Caki2 (cell line): ENCODE data around the gene FHIT. TPM values are rescaled to one million over a fixed set of nuclear protein-coding genes. Genes with fewer than 3 reads are reported as not detected.

Source experiments
- DNase-seq: peaks from one replicate; pipeline ENCODE4 v3.0.0-alpha.2; 2015; ENCODE audit warnings: low read depth
- in situ Hi-C: cut with HindIII; loops from 2 replicates; pipeline ENCODE4 v1.10.0; 2016; ENCODE audit warnings: low sequenced_read_pairs, low pct_unique_long_range_greater_than_20kb, mixed read lengths
- total RNA-seq: library from RNA; depleted of rRNA; stranded (reverse); fragments of >200 nt; shearing (Covaris generic); gene quantifications from 2 replicates; pipeline ENCODE4 v1.2.3, GENCODE V29; 2014; ENCODE audit warnings: low replicate concordance

FHIT gene
- total RNA-seq, 1 experiment from 2014 or later: 4.8 TPM

DNA sequence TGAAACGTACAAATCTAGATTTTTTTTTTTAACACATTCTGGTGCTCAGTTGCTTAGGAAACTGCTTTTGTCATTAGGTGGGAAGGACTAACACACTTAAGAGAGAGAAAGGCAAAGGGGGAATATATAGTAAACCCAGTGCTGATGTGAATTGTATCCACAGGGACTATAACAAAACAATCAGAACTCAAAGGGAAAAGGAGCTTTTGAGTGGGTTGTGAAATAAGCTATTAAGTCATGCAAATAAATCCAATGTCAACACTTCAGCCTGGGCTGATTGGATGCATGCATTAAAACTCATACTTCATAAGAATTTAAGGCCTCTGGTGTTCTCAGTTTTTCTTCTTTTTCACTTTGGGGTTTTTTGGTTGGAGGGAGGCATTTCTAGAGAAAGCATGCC lies 628.9 kb downstream of the FHIT start:
- no peak for DNase-seq
- in situ Hi-C loops: no loop called here

DNA sequence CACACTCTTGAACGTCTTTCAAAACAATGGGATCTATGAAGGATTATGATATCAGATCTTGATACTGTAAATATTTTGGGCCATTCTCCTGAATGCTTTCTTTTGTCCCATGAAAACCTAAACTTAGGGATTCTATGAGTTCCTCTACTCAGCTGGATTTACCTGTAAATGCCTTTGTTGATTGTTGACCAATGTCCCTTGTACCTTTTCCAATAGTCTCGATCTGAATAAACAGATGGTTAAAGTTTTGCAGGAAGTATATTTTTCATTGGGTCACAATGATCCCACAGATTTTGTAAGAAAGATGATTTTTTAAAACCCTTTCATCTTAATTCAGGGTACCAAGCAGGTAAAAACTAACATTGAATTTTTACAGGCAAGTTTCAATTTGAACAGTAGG lies 634.1 kb downstream of the FHIT start:
- in situ Hi-C loops: no loop called here
- no peak for DNase-seq

DNA sequence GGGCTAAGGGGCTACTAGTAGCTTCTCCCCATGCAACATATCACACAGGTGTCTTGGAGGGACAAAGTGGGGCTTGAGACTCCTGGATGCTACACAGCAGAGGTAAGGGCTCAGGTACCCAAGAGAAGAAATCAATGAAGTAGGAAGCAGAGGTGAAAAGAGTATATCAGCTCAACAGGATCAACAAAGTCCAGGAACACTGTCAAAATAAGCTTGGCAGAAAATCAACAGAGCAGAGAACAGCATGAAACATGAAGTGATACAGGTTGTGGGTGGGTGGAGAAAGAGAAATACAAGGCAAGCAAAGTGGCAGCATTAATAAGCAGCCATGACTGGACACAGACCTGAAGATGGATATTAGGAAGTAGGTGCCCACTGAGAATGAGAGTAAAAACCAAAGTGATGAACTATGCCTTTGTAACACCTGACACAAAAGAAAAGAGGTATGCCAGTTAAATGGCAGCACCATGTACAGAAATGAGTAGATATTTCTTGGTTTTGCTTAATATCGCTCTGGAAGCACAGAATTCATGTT lies 637.4 kb downstream of the FHIT start:
- DNase-seq: no peak
- in situ Hi-C loops: no loop called here

DNA sequence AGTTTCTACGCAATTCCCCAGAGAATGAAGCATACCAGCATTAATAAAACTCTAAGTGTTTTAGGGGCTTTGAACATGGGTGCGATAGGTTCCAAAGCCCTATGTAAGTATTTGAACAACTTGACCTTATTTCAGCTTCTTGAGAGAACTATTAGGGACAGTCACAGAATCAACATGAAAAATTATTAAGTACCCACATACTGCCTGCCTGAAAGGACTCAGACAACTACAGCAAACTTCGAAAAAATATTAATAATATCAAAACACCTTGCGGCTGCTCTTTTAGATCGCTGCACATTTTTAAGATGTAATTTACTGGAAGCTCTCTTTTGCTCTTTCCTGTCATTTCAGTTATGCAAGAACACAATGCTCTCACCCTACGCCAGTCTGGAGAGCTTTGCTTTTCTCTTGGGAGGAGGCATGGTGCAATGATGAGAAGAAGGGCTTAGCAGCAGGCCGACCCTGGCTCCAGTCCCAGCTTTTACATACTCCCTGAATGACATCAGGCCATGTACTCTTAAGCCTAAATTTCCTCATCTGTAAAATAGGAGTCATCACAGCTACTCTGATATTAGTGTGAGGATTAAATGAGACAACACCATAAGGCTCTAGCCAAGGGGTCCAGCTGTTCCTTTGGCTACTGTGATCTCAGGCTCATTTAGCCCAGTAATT lies 640.7 kb downstream of the FHIT start:
- in situ Hi-C loops: no loop called here
- DNase-seq: no peak

DNA sequence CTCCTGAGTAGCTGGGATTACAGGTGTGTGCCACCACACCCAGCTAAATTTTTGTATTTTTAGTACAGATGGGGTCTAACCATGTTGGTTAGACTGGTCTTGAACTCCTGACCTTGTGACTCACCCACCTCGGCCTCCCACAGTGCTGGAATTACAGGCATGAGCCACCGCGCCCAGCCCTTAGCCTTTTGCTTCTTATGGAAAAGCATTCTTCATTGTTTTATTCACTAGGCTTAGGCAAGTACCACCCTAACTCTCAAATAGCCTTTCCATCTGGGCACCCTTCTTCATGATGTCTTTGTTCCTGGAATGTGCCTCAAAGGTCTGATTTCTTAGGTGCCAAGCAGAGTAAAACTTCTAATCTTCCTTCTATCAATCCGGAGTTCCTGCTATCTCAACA lies 641.8 kb downstream of the FHIT start:
- DNase-seq: peak; percentile 0
- in situ Hi-C loops: no loop called here

DNA sequence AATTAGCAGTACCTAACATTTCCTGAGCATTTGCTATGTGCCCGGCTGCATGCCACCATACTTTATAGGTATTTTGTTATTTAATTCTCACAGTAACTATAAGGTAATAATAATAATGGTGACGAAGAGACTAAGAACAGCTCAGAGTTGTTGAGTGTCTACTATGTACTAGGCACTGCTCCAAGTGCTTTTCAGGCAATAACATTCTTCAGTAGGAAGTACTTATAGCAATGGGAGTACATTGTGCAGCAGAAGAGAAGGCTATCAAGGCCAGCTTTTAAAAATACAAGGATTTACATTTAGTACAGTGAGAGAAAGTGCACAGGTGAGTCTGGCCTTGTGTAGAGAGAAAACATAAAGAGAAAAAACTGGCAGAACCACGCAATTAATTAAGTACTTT lies 647.4 kb downstream of the FHIT start:
- no peak for DNase-seq
- in situ Hi-C loops: no loop called here

DNA sequence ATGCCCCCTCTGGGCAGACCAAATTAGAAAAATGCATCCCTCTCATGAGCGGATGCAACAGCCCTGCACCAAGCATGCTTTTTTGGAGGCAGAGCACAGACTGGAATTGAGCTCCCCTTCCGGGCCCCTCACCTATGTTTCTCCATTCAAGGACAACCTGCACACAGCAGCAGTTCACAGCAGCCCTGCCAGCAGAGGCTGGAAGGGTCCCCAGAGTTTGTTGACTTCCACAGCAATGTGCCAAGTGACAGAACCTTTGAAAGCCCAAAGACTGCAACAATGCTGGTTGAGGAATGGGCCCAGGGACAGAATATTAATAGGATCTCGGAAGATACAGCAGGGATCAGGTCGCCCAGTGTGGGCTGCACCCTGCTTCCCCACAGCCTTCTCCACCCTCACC lies 650.4 kb downstream of the FHIT start:
- in situ Hi-C loops: no loop called here
- DNase-seq: no peak

DNA sequence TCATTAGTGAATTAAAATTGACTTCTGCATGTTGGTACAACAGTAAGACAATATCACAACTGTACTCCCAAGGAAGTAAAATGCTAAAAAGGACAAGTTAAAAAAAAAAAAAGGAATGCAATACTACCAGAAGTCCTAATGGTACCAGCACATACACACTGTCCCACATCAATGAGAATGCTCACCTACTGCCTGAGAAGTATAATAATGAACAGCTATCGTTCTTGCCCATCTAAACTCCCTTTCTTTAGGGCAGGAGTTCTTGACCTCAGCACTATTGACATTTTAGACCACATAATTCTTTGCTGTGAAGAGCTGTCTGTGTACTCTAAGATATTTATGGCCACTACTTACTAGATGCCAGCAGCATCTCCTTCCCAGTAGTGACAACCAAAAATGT lies 651.7 kb downstream of the FHIT start:
- in situ Hi-C loops: no loop called here
- no peak for DNase-seq

DNA sequence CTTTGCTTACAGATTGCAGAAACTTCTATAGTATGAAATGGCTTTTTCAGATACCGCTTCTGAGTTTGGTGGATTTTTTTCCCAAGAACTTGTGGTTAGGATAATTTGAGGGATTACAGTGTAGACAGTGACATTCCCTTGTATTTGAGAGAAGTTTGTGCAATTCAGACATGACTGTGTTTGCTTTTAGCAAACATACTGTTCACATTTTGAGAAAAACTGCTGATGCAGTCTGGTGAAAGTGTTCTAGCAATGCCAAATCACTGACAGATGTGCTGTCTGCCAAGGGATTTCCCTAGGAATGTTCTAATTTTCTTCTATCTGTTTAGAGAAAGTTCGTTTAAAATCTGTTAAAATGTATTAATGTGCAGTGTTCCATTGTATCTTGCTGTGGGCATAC lies 652.6 kb downstream of the FHIT start:
- in situ Hi-C loops: no loop called here
- DNase-seq: no peak

DNA sequence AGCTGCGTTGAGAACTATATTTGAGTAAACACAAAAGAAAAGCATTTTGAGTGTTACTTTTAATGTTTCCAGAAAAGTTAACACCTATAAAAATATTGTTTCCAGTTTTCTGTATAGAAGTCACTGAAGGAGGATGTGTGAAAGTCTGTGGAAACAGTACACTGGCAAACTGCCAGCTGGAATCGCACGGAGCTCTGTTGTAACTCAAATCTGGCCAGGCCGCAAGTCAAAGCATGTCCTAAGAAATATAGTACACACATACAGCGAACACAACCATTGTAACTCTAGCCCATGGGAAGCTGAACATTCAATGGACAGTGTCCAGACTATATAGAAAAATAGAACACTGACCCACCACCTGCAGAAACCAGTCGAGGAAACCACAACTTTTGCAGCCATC lies 657.2 kb downstream of the FHIT start:
- in situ Hi-C loops: no loop called here
- DNase-seq: no peak

DNA sequence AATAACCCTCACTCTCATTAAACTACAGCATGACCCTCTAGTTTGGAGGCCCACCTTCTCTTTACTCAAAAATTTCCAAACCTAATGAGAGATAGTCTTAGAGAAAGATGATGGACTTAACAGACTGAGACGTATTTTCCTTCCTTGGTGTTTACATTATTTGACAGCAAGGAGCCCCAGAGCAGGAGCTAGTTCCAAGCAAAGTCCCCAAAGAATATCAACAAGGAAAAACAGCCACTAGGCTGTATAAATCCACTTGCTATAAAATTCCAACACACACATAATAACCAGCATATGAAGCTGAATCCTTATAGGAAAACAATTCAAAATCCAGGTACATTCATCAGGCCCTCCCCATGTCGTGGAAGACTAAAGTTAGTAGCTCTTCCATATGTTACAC lies 660.0 kb downstream of the FHIT start:
- in situ Hi-C loops: no loop called here
- no peak for DNase-seq

DNA sequence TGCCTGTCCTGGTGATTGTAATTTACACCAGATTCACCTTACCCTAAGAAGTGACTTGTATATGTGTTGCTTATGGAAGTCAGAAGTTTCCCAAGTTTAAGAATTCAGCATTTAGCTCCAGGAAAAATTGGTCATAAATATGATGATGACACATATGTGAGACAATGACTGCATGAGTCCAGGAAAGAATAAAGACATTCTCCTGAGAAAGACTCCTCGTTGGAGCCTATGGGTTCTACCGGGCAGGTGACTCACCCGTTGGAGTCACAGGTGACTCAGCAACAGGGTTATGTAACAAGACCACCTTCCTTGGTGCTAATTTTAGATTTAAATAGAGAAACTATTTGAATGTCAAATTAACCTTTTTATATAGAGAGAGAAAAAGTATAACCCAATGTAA lies 662.4 kb downstream of the FHIT start:
- in situ Hi-C loops: no loop called here
- peak; percentile 30 for DNase-seq

DNA sequence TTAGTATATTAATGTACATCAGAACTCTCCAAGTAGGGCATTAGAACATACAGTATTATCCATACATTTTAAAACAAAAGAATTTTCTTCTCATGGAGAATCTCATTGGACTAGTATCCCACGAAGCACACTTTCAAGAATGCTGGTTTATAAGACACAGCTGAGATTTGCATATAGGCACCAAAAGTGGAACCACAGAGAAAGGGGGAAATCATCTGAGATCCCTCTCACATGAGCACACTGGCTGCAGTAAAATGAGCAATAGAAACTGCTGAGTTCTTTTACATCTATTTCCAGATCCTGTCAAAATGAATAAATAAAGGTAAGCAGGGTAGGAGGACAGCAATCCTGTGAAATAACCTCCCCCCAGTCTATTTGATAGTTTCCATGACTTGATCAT lies 665.3 kb downstream of the FHIT start:
- in situ Hi-C loops: no loop called here

DNA sequence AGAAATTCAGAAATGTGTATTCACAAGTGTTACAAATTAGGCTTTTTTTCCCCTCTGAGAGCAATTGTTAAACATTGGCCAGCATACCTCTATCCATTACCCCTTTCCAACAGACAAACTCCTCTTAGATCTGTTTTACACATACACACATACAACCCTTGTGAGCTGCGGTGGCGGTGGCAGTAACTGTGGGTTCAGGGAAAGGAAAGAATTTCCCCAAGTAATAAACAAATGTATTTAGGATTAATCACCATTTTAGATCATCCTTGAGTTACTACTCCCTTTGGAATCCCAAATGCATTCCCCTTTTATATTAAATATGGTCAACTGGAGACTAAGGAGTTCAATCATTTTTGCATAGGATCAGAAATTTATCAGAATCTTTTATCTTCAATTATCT lies 667.0 kb downstream of the FHIT start:
- DNase-seq: no peak
- in situ Hi-C loops: no loop called here

More for the DNA sequence above, 665.3 kb downstream of the FHIT start:
- DNase-seq: no peak

DNA sequence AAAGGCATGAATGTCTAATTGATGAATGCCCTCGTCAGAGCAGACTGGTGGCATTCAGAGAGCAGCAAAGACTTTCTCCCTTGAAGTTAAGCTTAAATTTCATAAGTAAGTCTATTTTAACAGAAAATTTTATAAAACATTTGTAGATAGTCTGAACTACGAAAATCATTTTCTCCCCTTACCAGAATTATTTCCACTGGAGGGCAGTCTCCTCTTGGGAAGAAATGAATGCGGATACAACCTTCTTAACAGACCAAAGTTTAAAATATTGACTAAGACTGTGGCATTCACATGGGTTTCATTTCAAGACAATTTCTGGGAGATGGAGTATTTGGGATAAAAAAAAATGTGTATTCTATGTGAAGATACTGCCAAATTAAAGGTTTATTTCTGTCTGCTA lies 669.0 kb downstream of the FHIT start:
- in situ Hi-C loops: no loop called here
- no peak for DNase-seq

DNA sequence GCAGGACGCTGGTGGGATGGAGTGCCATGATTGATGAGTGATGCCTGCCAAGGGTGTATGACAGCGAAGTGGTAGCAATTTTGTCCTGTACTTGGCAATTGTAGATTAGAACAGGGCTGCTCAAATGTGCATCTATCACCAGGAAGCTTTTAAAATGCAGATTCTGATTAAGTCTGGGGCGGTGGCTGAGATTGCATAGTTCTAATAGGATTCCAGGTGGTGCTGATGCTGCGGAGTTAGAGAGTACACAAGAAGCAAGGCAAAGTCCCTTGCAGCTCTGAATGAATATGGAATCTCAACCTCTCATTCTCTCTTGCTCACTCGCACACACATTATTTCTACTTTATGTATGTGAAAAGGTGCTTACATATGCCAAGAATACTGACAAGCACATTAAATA lies 670.4 kb downstream of the FHIT start:
- in situ Hi-C loops: no loop called here
- DNase-seq: no peak

DNA sequence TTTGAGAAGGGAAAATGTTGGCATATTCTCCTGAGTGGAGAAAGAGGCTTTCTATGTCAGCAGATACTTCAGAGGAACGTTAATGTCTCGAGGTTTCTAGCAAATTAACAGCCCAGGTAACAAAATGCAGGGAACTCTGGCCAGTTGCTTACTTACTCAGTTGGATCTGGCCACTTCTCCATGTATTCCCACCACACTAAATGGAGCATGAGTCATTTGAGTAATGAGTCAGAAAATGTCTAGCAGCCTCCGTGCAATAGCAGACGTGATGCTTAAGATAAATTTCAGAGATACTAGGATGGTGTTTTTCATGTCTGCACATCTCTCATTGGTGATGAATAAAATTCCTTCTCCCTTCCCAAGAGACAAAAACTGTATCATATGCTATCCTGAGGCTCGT lies 671.5 kb downstream of the FHIT start:
- in situ Hi-C loops: no loop called here
- peak; percentile 58 for DNase-seq

DNA sequence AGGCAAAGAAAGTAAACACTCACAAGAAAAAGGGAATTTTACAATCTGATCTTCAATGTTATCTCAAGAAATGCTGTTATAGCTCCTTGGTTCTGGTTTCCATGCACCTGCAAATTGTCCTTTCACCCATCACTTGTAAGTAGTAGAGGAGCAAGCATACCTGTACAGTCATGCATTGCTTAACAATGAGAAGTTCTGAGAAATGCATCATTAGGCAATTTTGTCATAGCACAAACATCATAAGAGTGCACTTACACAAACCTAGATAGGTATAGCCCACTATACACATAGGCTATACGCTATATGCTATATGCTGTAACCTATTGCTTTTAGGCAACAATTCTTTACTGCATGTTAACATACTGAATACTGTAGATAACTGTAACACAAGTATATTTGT lies 672.3 kb downstream of the FHIT start:
- in situ Hi-C loops: no loop called here
- DNase-seq: no peak

DNA sequence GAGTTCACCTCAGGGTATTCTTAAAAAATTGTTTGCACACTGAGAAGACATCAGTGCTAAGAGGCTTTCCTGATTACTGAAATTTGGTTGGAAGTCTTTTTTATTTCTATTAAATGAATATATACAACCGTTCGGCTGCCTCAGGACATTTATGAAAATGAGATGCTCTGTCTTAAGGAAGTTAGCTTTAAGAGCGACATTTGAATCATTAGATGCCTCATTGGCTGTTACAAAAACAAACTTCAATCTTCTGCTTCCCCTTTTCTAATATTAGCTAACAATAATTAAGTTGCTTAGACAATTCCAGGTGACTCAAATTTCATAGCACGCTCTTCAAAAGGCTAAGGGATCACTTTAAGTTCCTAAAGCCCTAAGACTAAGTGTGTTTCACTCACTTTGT lies 673.7 kb downstream of the FHIT start:
- DNase-seq: no peak
- in situ Hi-C loops: no loop called here

DNA sequence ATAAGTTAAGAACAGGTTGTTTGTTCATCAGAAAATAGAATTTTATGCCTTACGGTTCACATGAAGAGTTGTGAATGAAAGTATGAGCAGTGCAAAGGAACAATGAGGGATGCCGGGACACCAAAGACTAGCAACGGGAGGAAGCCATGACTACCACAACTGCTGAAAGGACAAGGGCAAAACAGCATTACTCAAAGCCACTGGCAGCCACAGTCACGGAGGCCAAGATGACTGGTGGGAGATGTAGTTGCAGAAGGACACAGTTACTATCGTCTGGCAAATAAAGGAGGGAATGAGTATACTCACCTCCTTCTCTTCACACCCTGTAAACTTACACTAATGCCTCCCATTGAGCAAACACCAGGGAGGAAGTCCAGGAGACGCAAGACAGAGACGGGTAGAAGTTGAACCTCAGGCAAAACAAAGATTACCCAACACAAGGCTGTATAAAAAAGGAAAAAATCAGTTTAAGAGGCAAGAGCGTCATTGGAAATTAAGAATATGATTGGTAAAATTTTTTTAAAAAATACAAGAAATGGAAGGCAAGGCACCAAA lies 675.5 kb downstream of the FHIT start:
- in situ Hi-C loops: no loop called here
- DNase-seq: no peak
